GM23338 (cell line): Measurements from ENCODE around the gene DLST.

ENCODE experiments used
- CTCF ChIP-seq, 2 experiments: fragments of 200-600 bp in 1 of 2; sonication (generic) in 1 of 2; conservative IDR thresholded peaks; 2 replicates each; pipeline versions ENCODE4 v1.5.1 to v1.6.1; 2016 to 2017; ENCODE audit warnings: antibody characterized with exemption in 2 of 2, low read depth in 2 of 2, mild to moderate bottlenecking in 2 of 2, moderate library complexity in 1 of 2
- EZH2 ChIP-seq: fragments of 200-600 bp; sonication (generic); IDR thresholded peaks from one replicate; pipeline ENCODE4 v1.8.0; 2017; ENCODE audit warnings: antibody characterized with exemption, mild to moderate bottlenecking, low read depth; ENCODE audit not compliant: unreplicated experiment
- REST ChIP-seq: IDR thresholded peaks from one replicate; pipeline ENCODE4 v1.6.1; 2018; ENCODE audit warnings: antibody characterized with exemption; ENCODE audit not compliant: unreplicated experiment

- TF ChIP-seq REST = no peak
- no peak for TF ChIP-seq CTCF (conservative IDR thresholded peaks at IDR 0.05; ENCODE audit: low read depth in 2 of 2)
- TF ChIP-seq EZH2 = no peak
Observed at GRCh38 chr14:74898694-74899093, 17.0 kb downstream of the DLST start.
